GM19328 (cell line): ENCODE measurements around the gene PRLR.

ENCODE experiments used
- ATAC-seq: cut with Tn5 transposase; IDR thresholded peaks from one replicate; pipeline ENCODE4 v1.9.1; 2021; ENCODE audit warnings: mild to moderate bottlenecking, moderate library complexity; ENCODE audit not compliant: unreplicated experiment

Gene PRLR

DNA sequence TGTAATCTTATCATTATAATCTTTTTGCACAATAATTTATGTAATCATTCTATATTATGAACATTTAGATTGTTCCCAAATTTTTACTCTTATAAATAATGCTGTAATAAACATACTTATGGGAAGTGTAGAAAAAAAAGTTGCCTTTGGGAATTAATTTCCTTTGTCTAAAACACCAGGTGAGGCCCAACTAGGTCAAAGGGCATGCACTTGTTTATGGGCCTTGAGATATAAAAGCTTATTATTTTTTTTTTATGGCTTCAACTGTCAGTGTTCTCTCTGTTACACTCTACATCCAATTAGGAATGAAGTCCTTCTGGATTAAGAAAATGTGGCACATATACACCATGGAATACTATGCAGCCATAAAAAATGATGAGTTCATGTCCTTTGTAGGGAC lies 6.5 kb upstream of the PRLR start:
- no peak for ATAC-seq

DNA sequence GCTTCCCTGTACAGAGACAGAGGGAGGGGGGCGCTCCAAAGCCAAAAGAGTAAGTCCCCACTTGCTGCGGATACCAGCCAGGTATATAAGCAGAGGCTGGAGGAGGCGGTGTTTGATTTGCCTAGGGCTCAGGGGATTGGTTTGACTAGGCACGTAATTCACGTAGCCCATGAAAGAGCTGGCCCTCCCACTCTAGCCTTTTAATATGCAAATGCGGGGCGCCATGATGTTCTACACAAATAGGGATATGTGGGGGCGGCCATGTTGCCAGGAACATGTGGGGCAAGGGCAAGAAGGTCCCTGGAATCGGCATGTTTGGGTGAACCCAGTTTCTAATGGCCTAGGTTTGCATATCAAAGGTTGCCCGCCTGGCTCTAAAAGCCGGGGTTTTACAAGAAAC lies 3.3 kb upstream of the PRLR start:
- no peak for ATAC-seq

DNA sequence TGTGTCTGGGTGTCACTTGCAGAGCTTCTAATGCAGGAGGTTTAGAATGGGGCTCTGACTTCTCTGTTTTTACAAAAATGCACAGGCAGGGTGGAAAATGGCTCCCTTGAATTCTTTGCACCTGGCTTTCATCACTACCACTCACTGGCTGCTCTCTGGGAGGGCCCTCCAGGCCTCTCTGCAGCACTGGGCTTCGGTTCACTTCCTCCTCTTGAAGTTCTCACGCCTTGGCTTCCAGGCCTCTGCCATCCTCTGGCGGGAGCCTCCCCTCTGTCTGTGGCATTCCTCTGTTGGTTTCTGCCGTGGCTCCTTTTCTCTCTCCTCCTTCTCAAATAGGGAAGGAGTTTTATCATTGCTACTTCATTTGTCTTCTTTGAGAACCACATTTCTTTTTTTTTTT lies 2.8 kb upstream of the PRLR start:
- ATAC-seq: no peak

DNA sequence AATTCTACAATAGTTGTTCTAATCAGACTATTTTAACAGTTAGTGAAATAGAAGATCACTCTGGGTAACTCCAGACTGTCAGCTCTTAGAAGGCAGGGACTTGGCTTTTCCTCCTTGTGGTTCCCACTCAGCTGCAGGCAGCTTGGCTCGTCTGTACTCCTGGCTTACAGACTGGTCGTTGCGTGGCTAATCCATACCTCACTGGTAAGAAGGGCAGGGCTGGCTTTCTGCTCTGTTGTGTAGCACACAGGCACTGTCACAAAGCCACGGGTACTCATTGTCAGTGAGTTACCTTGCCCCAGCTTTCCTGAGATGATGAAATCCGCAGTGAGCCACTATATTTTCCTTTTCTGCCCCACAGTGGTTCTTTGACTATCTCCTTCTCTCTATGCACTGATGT lies 1.8 kb upstream of the PRLR start:
- no peak for ATAC-seq

DNA sequence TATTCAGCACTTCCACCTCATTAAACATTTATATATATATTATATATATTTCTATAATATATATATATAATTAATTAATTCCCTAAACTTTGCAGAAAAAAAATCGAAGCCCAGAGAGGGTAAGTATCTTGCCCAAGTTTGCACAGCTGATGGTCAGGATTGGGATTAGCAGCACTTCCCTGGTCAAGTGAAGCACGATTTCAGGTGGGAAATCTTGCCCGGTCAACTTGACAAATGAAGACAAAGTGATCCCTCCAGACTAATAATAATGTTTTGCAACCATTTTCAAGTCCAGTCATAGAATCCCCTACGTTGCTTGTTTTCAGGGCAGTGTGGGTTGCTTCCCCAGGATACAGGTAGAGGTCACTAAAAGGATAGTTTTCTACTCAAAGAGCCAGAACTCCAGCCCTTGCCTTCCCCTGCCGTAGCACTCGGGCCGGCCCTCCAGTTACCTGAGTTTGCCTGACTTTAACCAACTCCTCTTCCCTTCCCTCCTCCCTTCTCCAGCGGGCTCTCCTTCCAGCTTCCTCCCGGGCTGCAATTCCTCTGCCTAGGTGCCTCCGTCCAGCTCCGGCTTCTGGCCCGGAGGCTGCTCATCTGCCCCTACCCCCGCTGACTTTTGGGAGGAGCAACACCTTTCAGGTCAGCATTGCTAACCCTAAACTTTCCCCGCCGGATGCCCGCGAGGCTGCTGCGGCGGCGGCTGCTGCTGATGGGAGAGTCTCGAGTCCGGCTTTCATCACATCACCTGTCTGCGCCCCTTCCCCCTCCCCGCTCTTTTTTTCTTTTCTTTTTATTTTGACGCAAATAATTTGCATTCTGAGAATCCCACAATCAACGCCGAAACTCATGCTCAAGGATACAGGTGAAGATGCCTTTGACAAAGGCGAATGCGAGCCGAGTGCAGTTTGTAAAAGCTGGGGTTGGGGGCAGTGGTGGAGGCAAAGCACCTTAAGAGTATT lies 930 bp downstream of the PRLR start:
- ATAC-seq: peak; percentile 50

DNA sequence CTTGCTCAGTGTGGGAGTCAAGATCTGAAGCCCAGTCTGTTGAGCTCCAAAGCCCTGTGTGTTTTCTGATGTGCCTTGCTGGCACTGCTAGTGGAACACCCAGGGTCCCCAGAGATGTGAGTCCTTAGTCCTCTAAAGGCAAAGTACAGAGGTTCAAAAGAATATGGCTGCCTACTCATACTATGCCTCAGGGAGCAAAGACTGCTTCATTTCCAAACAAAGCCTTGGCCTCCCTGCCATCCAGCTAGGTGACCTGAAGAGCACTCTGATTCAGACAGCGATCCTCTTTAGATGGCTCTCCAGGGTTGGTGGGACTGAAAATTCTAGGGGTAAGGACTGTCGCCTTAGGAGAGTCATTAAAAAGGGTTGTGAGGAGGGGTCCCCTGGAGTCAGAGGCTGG lies 2.0 kb downstream of the PRLR start:
- no peak for ATAC-seq

DNA sequence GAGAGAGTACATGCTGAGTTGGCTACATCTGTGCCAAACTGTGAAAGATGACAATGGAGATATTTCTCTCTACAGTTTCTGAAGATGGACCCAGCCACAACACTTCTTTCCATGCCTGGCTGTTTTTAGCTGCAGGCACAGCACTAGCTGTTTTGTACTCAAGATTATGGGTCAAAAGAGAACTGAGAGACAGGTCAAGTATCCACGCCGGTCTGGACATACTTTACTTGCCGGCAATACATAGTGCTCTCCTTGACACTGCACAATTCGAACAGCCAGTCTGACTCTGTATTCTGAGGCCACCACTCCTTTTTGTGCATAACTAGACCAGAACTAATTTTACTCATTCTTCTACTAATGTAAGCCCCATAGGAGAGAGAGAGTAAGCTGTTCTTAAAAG lies 2.6 kb downstream of the PRLR start:
- ATAC-seq: no peak

DNA sequence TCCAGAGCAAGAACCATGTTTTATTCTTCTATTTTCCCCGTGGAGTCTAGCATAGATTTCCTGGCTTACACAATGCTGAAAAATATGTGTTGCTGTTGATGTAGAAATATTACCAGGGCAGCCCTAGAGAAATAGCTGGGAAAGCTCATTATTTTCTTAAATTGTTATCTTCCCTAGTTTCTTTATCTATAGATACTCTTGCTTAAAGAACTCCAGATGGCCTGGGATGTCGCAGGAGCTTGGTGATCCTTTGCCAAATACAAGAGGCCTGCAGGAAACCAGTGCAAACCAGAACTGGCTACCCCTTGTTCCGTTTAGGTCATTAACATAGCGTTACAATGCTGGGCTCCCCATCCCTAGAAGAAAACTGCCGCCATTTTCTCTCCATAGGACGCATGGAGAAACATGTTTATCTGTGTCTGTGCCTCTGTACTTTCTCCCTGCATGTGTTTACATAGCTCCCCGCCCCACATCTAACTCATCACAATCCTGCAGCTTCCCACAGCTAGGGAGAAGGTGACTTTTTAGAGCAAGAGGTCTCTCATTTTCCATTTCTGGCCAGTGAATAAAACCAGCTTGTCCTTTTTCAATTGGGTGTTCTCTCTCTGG lies 6.4 kb downstream of the PRLR start:
- ATAC-seq: no peak

DNA sequence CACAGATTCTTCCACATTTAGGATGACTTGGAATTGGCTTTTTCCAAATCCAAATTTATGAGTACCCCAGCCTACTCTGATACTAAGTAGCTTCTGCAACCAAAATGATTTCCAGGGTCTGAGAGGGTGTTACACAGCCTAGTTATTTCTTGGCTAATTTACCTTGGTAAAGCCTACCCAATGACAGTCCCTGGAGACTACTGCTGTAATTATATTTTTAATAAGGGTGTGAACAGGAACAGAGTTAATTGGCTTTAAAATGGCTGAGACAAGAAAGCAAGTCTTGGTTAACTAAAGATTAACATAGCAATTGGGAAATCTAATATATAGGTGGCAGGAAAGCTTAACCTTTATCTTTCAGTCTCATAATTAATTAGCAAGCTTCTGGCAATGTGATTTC lies 9.3 kb downstream of the PRLR start:
- ATAC-seq: no peak

DNA sequence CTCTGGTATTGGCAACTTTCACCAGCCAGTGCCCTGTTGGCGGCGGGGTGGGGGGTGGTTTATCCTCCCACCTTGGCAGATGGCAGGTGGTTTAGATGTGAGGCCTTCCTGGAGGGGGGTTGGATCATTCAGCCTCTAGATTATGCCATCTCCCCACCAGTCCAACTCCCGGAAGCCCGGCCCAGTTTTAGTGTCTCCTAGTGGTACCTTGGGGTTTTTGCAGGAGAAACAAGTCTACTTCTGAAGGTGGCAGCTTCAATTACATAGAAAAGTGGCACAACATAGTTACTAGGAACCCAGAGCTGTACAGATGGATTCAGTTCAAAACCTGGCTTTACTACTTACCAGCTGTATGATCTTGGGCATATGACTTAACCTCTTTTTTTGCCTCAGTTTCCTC lies 11.3 kb downstream of the PRLR start:
- no peak for ATAC-seq

DNA sequence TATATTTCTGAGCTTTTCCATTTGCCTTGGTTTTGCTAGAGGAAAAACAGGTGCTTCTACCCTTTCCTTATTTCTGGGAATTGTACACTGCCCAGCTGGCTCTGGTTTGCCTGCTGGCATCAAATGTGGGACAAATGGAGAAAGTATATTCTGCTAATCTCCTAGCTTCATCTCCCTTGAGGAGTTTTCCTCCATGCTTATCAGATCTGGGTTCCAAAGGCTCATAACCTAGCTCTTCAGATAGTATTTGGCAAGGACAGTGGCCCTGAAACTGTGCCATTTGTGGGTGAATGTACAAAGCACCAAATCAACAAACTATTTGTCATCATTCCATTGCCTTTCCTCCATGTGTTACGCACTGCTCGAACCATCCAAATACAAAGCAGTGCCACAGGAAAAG lies 16.2 kb downstream of the PRLR start:
- no peak for ATAC-seq

DNA sequence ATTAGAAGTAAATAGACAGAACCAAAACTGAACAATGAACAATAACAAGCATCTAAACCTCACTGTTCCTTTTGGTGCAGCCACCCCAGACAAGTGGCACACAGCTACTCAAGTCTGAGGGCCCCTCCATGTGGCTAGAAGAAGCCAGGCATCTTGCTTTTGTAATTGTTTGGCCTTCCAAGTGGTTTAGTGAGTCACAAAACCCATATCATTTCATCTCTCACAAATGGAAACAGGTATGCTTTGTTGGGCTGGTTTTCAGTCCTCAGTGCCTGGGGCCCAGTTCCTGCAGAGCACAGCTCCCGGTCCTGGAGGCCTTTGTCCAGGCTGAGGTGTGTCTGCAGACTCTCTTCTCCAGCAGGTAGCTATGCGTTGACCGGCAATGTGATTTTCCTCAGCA lies 16.7 kb downstream of the PRLR start:
- ATAC-seq: no peak

DNA sequence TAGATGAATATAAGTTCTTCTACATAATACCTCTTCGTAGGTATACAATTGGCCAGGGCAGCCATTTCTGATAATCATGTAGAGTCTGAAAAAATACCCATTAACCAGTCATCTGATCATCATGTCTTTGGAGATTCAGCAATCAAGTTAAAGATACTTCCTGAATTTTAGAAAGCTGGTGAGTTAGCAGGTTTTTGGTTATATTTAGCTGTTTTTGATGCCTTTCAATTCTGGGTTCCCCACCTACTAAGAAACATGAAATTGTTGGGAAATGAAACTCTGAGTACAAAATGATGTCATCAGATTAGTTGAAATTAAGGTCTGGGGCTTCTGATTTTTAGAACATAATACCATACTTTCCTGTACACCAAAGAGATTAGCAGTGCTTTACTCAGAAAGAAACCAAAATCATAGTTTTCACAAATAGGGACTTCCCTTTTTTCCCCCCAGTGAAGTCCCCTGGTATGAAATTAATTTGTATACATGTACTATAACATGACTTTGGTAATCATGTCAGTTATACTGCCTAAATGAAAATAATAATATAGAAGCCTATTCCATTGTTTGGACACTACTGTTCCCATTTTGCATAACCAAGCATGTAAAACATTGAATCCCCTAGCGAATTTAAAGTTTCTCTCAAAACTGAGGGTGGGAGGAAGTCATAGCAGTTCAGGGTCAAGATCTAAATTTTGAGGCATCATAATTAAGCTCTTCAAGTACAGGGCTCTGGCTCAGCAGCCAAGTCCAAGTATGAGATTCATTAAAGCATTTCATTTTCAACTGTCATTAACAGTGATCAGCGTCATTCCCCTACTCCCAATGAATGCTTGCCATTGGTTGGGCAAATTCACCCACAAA lies 17.9 kb downstream of the PRLR start:
- ATAC-seq: peak; percentile 70

DNA sequence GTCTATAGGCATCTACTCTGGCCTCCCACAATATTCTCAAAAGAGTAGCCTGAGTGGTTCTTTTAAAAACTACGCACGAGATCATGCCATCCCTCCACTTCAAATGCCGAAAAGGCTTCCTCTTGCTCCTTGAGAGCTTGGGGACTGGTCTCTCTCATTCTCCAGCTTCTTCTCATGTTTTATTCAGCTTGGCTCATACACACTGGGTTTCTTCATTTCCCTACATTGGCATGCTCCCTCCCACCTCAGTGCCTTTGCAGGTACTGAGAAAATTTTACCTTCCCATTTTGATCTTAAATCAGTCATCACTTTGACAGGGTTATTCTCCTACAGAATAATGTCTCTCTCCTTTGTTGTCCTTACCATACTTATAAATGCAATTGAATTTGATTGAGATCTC lies 20.4 kb downstream of the PRLR start:
- no peak for ATAC-seq

DNA sequence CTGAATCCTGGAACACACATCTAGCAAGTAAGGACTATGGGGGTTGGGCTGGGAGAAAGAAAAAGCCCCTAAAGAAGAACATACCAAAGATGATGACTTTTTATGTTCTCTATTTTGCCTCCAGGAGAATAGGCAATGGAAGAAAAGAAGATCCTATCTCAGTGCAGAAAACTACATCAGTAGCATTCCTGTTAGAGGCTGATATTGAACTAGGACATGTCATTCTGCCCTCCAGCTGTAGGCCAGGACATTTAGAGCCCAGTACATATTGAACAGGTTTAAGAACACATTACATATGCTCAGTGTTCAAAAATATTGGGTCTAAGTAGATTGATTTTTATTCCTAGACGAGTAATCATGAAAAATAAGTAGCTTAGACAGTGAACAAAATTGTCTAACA lies 24.7 kb downstream of the PRLR start:
- no peak for ATAC-seq

DNA sequence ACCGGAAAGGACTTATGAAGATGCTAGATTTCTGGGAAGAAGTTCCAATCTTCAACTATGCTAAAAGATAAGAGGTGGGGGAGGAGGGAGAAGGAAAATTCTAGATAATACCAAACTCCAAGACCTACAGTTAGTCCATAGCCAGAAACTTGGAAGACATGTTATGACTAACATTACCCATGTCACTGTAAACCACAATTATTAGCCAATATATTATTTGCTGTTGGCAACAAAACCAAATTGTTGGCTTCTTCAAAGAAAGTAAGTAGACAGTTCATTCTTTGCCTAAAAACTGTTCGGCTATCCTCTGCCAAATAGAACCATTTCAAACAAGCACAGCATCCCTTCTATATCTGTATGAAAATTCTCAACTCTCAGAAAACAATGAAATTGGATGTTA lies 25.1 kb downstream of the PRLR start:
- ATAC-seq: no peak

DNA sequence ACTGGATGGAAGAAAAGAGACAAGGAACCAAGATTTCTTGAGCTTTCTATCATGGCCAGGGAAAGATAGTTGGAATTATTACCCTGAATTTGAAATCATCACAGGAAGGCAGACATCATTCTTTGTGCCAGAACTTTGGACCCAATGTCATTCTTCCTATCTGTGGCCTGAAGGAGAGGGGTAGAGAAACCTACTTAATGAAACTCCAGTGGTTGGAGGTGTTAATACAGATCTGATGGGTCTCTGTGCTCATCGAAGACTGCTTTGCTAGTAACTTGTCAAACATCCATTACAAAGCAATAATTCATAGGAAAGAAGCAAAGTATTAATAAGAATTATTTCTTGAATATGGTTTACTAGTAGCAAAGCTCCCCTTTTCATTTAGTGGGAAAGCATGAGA lies 26.9 kb downstream of the PRLR start:
- no peak for ATAC-seq

DNA sequence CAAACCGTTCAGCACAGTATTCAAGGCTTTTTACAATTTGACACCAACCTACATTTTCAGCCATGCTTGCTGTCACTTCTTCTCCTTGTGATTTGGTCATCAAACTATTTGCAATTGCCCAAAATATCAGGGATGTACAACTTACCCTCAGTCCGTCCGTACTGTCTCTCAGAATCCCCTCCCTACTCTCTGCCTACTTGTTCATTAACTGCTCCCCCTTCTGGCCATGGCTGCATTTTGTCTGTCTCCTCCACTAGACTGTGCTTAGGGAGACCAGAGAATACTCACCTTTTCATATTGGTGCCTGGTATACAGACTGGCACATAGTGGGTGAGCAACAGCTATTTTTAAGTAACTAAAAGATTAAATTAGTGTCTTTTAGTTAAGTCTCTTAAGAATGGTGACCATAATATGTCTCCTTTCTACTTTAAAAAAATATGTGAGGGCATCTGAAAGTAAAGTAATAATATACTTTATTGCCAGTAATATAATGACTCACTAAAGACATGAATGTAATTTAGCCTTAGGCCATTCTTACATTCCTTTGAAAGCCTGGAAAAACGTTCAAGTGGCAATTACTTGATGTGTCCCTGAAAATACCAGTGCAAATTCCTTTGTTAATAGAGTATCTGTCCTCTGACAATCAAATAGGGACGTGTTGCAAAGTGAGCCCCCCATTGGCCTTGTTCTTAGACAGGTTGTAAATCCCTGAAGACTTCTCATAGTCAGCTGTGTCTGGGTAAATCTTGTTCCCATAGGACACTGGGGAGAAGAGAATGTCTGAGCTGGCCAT lies 27.8 kb downstream of the PRLR start:
- peak; percentile 92 for ATAC-seq

DNA sequence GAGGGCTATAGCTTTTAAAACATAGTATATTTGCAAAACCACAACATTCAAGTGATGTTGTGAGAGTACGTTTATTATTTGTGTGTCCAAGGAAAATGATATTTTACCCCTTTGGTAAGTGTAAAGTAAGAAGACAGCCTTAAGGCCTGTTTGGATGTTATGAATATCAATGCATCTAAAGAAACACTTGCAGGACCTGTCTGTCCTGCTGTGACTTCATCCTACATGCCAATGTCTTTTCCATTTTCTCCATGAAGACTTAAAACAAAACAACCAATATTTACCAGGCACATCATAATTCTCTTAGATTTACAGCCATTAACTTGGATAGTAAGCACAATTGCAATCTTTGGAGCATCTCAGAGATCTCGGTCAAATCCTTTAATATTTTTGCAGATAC lies 29.0 kb downstream of the PRLR start:
- no peak for ATAC-seq

DNA sequence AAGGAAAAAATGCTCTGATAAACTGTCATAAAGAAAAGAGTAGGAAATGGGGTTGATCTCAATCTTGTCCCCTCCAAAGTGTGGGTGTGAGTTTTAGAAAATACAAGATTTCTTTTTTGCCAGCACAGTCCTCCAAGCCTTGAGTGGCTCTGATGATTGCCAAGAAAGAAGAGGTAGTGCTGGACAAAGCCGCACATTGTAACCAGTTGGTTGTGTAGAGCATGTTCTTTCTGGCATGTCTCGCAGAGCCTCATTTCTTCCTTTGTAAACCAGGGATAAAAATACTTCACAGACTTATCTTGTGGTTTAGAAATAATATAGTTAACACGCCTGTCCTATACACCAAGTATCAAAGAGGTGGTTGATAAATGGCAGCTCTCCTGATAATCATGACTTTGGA lies 30.4 kb downstream of the PRLR start:
- ATAC-seq: no peak

DNA sequence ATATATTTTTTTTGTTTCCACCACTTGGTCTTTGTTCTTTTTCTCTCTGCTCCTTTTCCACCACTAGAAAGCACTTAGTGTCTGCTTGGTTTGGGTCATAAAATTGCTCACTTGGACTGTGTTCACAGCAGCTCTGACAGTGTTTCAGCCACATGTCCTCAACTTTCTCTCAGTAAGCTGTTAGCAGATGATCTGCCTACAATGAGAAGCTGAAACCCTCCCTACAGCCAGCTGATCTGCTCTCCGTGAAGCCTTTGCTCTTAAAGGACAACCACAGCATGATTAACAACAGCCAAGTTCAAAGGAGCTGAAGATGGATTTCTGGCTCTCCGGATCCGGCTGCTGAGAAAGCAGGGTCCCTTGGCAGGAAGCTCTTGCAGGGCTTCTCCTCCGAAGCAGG lies 31.6 kb downstream of the PRLR start:
- ATAC-seq: no peak
